GM12878 (cell line): ENCODE data around the gene TNK1. TPM values are rescaled to one million over a fixed set of nuclear protein-coding genes. Genes with fewer than 3 reads are reported as not detected.

Experiments used
- BHLHE40 ChIP-seq, 2 experiments: fragments of 450-650 bp in 1 of 2; IDR thresholded peaks; 2 replicates each; pipeline ENCODE4 v1.6.1; 2011 to 2017; ENCODE audit warnings: low read depth in 2 of 2, borderline replicate concordance in 1 of 2, improper control_type of control experiment in 1 of 2, low read length in 1 of 2, mild to moderate bottlenecking in 1 of 2
- CREM ChIP-seq: IDR thresholded peaks from 2 replicates; pipeline ENCODE4 v1.6.1; 2014; ENCODE audit warnings: antibody characterized with exemption, low read depth
- EED ChIP-seq: sonication (generic); IDR thresholded peaks from 2 replicates; pipeline ENCODE4 v1.6.1; 2016; ENCODE audit warnings: antibody characterized with exemption, low read depth
- FOS ChIP-seq: IDR thresholded peaks from 3 replicates; pipeline ENCODE4 v1.6.1; 2011; ENCODE audit warnings: borderline replicate concordance; ENCODE audit not compliant: insufficient read length; ENCODE audit errors: extremely low read depth
- FOXK2 ChIP-seq: fragments of 450-650 bp; IDR thresholded peaks from 2 replicates; pipeline ENCODE4 v1.6.1; 2017; ENCODE audit warnings: mild to moderate bottlenecking, moderate library complexity
- GATAD2B ChIP-seq: fragments of 450-650 bp; conservative IDR thresholded peaks from 2 replicates; pipeline ENCODE4 v1.6.1; 2017; ENCODE audit warnings: low read depth, mild to moderate bottlenecking, moderate library complexity
- HCFC1 ChIP-seq: fragments of 150-350 bp; IDR thresholded peaks from 2 replicates; pipeline ENCODE4 v1.6.1; 2014; ENCODE audit warnings: low read length
- NFYB ChIP-seq: IDR thresholded peaks from 2 replicates; pipeline ENCODE4 v1.6.1; 2011; ENCODE audit warnings: low read depth, mild to moderate bottlenecking, low read length, improper control_type of control experiment, moderate library complexity; ENCODE audit not compliant: insufficient read depth
- NKRF ChIP-seq: fragments of 450-650 bp; conservative IDR thresholded peaks from 2 replicates; pipeline ENCODE4 v1.6.1; 2017; ENCODE audit warnings: mild to moderate bottlenecking, moderate library complexity
- NR2C1 ChIP-seq: fragments of 450-650 bp; IDR thresholded peaks from 2 replicates; pipeline ENCODE4 v1.6.1; 2017; ENCODE audit warnings: antibody characterized with exemption, mild to moderate bottlenecking, moderate library complexity
- NR2F1 ChIP-seq: fragments of 450-650 bp; conservative IDR thresholded peaks from 2 replicates; pipeline ENCODE4 v1.6.1; 2017; ENCODE audit warnings: mild to moderate bottlenecking
- PAX8 ChIP-seq: fragments of 450-650 bp; IDR thresholded peaks from 2 replicates; pipeline ENCODE4 v1.6.1; 2017; ENCODE audit warnings: mild to moderate bottlenecking, moderate library complexity
- POLR2AphosphoS5 ChIP-seq: IDR thresholded peaks from 2 replicates; pipeline ENCODE4 v1.6.1; 2011; ENCODE audit warnings: mild to moderate bottlenecking, low read length, inconsistent platforms
- POU2F2 ChIP-seq: IDR thresholded peaks from 3 replicates; pipeline ENCODE4 v1.6.1; 2011; ENCODE audit warnings: low read depth, mild to moderate bottlenecking, low read length, borderline replicate concordance
- RFX5 ChIP-seq: IDR thresholded peaks from 2 replicates; pipeline ENCODE4 v1.6.1; 2011; ENCODE audit warnings: low read depth, low read length, improper control_type of control experiment
- SMAD5 ChIP-seq: IDR thresholded peaks from 2 replicates; pipeline ENCODE4 v1.6.1; 2016; ENCODE audit warnings: antibody characterized with exemption, low read depth
- SREBF2 ChIP-seq: IDR thresholded peaks from 2 replicates; pipeline ENCODE4 v1.6.1; 2012; ENCODE audit warnings: mild to moderate bottlenecking, low read length
- TAF1 ChIP-seq: IDR thresholded peaks from 2 replicates; pipeline ENCODE4 v1.6.1; 2011; ENCODE audit warnings: mild to moderate bottlenecking, low read depth, low read length, borderline replicate concordance
- ZNF384 ChIP-seq: IDR thresholded peaks from 2 replicates; pipeline ENCODE4 v1.6.1; 2012; ENCODE audit warnings: low read depth, mild to moderate bottlenecking, low read length, improper control_type of control experiment, borderline replicate concordance
- ZNF592 ChIP-seq: fragments of 450-650 bp; IDR thresholded peaks from 2 replicates; pipeline ENCODE4 v1.6.1; 2017; ENCODE audit warnings: mild to moderate bottlenecking, moderate library complexity
- ZNF687 ChIP-seq: fragments of 450-650 bp; IDR thresholded peaks from 2 replicates; pipeline ENCODE4 v1.6.1; 2017; ENCODE audit warnings: mild to moderate bottlenecking, moderate library complexity
- polyA plus RNA-seq, 11 experiments: library from polyadenylated mRNA; depleted of rRNA in 4 of 11; unstranded in 6 of 11; stranded (reverse) in 5 of 11; fragments of >200 nt; fragmentation: Nextera tagmentation in 4 of 11; fragmentation: Illumina TruSeq in 1 of 11; extraction: Ambion mirVana in 4 of 11; extraction: Trizol in 1 of 11; gene quantifications; 1 replicate in 1 of 11; 2 replicates in 10 of 11; pipeline versions ENCODE4 v1.2.1 to v1.2.3, GENCODE V29; 2011 to 2016; ENCODE audit warnings: inconsistent platforms in 2 of 11, missing spikeins in 2 of 11, low read depth in 1 of 11
- total RNA-seq, 4 experiments: library from RNA; depleted of rRNA in 3 of 4; stranded (reverse); fragments of >200 nt in 3 of 4; fragmentation: Illumina TruSeq in 1 of 4; extraction: Trizol in 1 of 4; gene quantifications; 2 replicates each; pipeline versions ENCODE4 v1.2.1 to v1.2.3, GENCODE V29; 2013 to 2021

Gene TNK1
- total and polyA plus RNA-seq, 10 of the 15 experiments (the other 5 are each of a cell fraction or from before 2014, with no cell fraction given), result 0.06 to 2.5 (median 0.70) TPM

GRCh38 chr17:7403977-7404736 lies 23.3 kb downstream of the TNK1 start, which contains the start of gene TMEM256 (continued):
- no peak for TF ChIP-seq ZNF592
- TF ChIP-seq POU2F2, result peak; percentile 99
- TF ChIP-seq EED, result no peak
- TF ChIP-seq RFX5, result peak; percentile 72
- TF ChIP-seq BHLHE40 (IDR thresholded peaks at IDR 0.05; ENCODE audit: borderline replicate concordance in 1 of 2, low read depth in 2 of 2, low read length in 1 of 2), result 0 out of 4 replicates have a peak, but pooled peaks of 1 of the 2 experiments have one; percentile 8
- peak; percentile 82; the same call in 1 of the 2 replicates for TF ChIP-seq NKRF
- peak; percentile 59 for TF ChIP-seq NR2C1
- peak; percentile 93 for TF ChIP-seq POLR2AphosphoS5
- peak; percentile 41; the same call in 1 of the 2 replicates for TF ChIP-seq NR2F1
- TF ChIP-seq NFYB, result peak; percentile 92
- no peak for TF ChIP-seq ZNF384
- TF ChIP-seq PAX8, result no peak
- TF ChIP-seq FOXK2, result 0 out of 2 replicates have a peak, but pooled peaks have one; percentile 13
- peak; percentile 48 for TF ChIP-seq FOS
- TF ChIP-seq GATAD2B, result no peak
- TF ChIP-seq HCFC1, result peak; percentile 54
- peak; percentile 35; the same call in 1 of the 2 replicates for TF ChIP-seq ZNF687
- TF ChIP-seq SMAD5, result peak; percentile 58; the same call in 1 of the 2 replicates
- peak; percentile 86 for TF ChIP-seq SREBF2
- peak; percentile 75 for TF ChIP-seq CREM
- TF ChIP-seq TAF1, result peak; percentile 88; the same call in 1 of the 2 replicates
